Astrocyte of the cerebellum (primary cell): ENCODE results near the gene MOB2.

Source experiments
- DNase-seq: peaks from one replicate; pipeline ENCODE4 v3.0.0-alpha.2; 2011; ENCODE audit warnings: low read depth
- H3K4me3 ChIP-seq: 2 replicates; pipeline ENCODE4 v1.5.1; 2011; ENCODE audit warnings: mild to moderate bottlenecking, low read depth, low read length, moderate library complexity
- in situ Hi-C: cut with HindIII; loops from 2 replicates; pipeline ENCODE4 v1.10.0; 2017; ENCODE audit warnings: low sequenced_read_pairs
- TF ChIP-seq, protein P1 (sequence below): IDR thresholded peaks from 2 replicates; pipeline ENCODE4 v1.5.1; 2012; ENCODE audit warnings: low read length, low read depth, moderate library complexity, mild to moderate bottlenecking; ENCODE audit errors: missing control alignments

MOB2 gene

DNA sequence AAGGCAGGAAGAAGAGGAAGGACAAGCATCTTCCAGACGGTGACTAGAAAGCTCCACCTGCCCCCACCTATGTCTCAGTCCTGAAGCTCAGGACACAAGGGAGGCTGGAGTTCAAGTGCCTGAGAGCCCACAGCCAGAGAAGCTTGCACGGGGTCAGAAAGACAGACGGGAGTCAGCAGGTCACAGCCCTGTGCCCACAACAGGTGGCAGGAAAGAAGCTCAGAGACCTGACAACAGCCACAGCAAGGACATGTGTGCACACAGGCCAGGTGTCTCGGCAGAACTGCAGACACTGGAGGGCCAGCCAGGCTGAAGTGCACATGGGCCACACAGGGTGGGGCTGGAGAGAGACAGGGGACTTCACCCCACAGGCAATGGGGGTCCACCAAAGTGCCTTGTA lies 37.2 kb upstream of the MOB2 start:
- TF ChIP-seq, protein P1, sequence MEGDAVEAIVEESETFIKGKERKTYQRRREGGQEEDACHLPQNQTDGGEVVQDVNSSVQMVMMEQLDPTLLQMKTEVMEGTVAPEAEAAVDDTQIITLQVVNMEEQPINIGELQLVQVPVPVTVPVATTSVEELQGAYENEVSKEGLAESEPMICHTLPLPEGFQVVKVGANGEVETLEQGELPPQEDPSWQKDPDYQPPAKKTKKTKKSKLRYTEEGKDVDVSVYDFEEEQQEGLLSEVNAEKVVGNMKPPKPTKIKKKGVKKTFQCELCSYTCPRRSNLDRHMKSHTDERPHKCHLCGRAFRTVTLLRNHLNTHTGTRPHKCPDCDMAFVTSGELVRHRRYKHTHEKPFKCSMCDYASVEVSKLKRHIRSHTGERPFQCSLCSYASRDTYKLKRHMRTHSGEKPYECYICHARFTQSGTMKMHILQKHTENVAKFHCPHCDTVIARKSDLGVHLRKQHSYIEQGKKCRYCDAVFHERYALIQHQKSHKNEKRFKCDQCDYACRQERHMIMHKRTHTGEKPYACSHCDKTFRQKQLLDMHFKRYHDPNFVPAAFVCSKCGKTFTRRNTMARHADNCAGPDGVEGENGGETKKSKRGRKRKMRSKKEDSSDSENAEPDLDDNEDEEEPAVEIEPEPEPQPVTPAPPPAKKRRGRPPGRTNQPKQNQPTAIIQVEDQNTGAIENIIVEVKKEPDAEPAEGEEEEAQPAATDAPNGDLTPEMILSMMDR: no peak
- no peak overlapping the region for H3K4me3 ChIP-seq
- in situ Hi-C loops: no loop called here
- no peak for DNase-seq

DNA sequence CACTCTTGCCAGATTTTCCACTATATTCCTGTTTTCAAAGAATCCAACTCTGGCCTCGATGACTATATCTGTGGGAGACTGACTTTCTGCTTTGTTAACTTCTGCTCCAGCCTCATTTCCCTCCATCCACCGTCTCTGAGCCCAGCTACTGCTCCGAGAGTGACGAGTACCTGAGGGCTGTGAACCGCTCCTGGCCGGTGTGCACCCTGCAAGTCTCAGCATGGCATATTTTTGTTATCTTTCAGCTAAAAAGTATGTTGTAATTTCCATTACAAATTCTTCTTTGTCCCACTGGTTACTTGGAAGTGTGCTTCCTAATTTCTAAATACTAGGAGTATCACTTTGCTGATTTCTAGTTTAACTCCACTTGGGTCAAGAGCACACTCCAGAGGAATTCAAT lies 36.5 kb upstream of the MOB2 start:
- in situ Hi-C loops: no loop called here
- TF ChIP-seq, protein P1: no peak
- DNase-seq: no peak

GRCh38 chr11:1522081-1522424 lies 35.5 kb upstream of the MOB2 start:
- no peak for DNase-seq
- TF ChIP-seq, protein P1: no peak
- H3K4me3 ChIP-seq: no peak overlapping the region
- in situ Hi-C loops: no loop called here

More for the DNA sequence above, 36.5 kb upstream of the MOB2 start:
- no peak overlapping the region for H3K4me3 ChIP-seq

DNA sequence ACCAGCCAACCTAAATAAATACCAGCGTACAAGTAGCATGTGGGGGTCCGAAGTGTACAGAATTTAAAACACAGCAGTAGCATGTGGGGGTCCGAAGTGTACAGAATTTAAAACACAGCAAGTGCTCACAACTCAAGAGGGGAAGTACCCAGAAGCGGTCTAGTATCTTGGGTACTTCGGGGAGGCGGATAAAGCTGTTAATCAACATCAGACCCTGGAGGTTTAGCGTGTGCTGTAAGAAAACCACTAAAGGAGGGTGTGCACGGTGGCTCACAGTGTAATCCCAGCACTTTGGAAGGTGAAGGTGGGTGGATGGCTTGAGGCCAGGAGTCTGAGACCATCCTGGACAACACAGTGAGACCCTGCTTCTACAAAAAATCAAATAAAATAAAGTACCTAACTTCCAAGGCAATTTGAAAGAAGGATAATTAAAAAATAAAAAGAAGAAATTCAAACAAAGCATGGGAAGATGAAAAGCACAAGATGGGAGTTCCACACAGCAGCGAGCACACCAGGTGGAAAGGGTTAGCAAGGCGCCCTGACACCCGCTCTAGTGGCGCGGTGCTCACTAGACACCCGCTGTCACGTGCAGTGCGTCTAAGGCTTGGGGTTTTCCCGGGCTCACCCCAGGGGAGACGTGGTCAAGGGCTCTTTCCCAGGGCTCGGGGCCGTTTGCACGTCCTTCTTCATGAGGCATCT lies 35.0 kb upstream of the MOB2 start:
- in situ Hi-C loops: no loop called here
- no peak overlapping the region for H3K4me3 ChIP-seq
- TF ChIP-seq, protein P1: no peak
- DNase-seq: no peak

GRCh38 chr11:1520663-1521267 lies 34.2 kb upstream of the MOB2 start:
- TF ChIP-seq, protein P1: no peak
- DNase-seq: no peak
- no peak overlapping the region for H3K4me3 ChIP-seq
- in situ Hi-C loops: no loop called here

DNA sequence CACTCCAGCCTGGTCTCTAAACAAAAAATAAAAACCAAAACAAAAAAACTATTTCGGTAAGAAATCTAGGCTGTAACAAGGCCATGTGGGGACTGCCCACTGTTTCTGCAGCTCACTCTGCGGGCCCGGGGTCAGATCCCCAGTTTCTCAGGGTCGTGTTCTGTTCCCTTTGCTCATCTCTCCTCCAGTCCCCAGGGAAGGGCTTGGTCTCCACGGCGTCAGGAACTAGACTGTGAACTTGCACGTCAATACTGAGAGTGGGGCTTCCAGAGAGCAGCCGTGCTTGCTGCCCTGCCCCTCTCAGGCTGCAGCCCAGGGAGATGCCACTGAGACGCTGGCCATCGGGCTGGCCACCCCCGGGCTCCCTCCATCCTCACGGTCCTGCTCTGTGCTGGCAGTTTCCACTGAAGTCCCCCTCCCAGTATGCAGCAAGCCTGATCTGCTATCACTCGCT lies 33.7 kb upstream of the MOB2 start:
- in situ Hi-C loops: no loop called here
- no peak for DNase-seq
- TF ChIP-seq, protein P1: no peak
- no peak overlapping the region for H3K4me3 ChIP-seq
